HL-60 (cell line): Measurements from ENCODE around the gene SAP25.

Source experiments
- CTCF ChIP-seq: IDR thresholded peaks from one replicate; pipeline ENCODE4 v1.5.1; 2011; ENCODE audit warnings: low read length, control low read depth, inconsistent platforms; ENCODE audit not compliant: insufficient read depth
- GABPA ChIP-seq: IDR thresholded peaks from 2 replicates; pipeline ENCODE4 v1.6.1; 2012; ENCODE audit warnings: low read depth
- POLR2AphosphoS5 ChIP-seq: IDR thresholded peaks from 2 replicates; pipeline ENCODE4 v1.6.1; 2012; ENCODE audit warnings: low read depth

DNA sequence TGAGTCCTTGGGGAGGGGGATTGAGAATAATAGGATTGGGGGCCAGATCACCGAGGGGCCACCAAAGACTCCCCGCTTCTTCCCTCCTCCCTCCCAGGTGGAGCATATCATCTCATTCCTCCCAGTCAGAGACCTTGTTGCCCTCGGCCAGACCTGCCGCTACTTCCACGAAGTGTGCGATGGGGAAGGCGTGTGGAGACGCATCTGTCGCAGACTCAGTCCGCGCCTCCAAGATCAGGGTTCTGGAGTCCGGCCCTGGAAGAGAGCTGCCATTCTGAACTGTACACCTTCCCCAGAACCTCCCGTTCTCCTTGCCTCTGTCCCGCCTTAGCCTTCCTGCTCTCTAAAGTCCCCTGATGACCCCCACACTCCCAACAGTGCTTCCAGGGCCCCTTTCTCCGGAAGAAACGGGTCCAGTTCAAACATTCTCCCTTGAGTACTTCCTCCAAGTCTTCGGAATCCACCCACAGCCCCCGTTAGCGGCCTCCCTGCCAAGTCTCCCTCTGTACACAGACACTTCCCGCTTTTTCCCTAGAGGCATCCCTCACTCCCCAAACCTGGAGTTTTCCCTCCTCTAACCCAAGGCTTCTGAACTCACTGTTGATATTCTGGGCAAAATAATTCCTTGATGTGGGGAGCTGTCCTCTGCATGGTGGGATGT, 16.5 kb upstream of the SAP25 start:
- no peak for TF ChIP-seq CTCF
- TF ChIP-seq POLR2AphosphoS5: no peak
- no peak for TF ChIP-seq GABPA
